Eye (tissue), 1 donor: Measurements from ENCODE around the gene MFN1.

ENCODE experiments used
- DNase-seq: peaks from one replicate; pipeline ENCODE4 v3.0.0-alpha.2; 2015

MFN1 gene

GRCh38 chr3:179348325-179349013, 960 bp downstream of the MFN1 start:
- no peak for DNase-seq

GRCh38 chr3:179355996-179356395, 8.5 kb downstream of the MFN1 start:
- DNase-seq, result no peak

GRCh38 chr3:179363332-179363731, 15.8 kb downstream of the MFN1 start:
- no peak for DNase-seq

- DNase-seq, result no peak
Measured at GRCh38 chr3:179369621-179370020, 22.1 kb downstream of the MFN1 start.

GRCh38 chr3:179373938-179374337, 26.4 kb downstream of the MFN1 start:
- DNase-seq, result no peak

GRCh38 chr3:179375091-179375999, 27.8 kb downstream of the MFN1 start:
- no peak for DNase-seq

GRCh38 chr3:179376474-179376873, 29.0 kb downstream of the MFN1 start:
- DNase-seq, result no peak

GRCh38 chr3:179391906-179392305, 44.4 kb downstream of the MFN1 start:
- no peak for DNase-seq

GRCh38 chr3:179398574-179399231, 51.2 kb downstream of the MFN1 start:
- no peak for DNase-seq

- DNase-seq, result no peak
Measured at GRCh38 chr3:179401561-179401960, 54.1 kb downstream of the MFN1 start.

- no peak for DNase-seq
Measured at GRCh38 chr3:179402963-179403362, 55.5 kb downstream of the MFN1 start.

- no peak for DNase-seq
Measured at GRCh38 chr3:179404307-179404706, 56.8 kb downstream of the MFN1 start.

- peak; percentile 5 for DNase-seq
Measured at GRCh38 chr3:179410331-179410730, 62.8 kb downstream of the MFN1 start.

GRCh38 chr3:179410999-179411398, 63.5 kb downstream of the MFN1 start:
- DNase-seq, result no peak

- DNase-seq, result no peak
Measured at GRCh38 chr3:179414804-179415203, 67.3 kb downstream of the MFN1 start.

GRCh38 chr3:179415377-179415776, 67.9 kb downstream of the MFN1 start:
- no peak for DNase-seq

GRCh38 chr3:179416681-179417080, 69.2 kb downstream of the MFN1 start:
- DNase-seq, result no peak

GRCh38 chr3:179418610-179419009, 71.1 kb downstream of the MFN1 start:
- DNase-seq, result no peak

GRCh38 chr3:179421500-179421899, 74.0 kb downstream of the MFN1 start:
- DNase-seq, result peak; percentile 21

GRCh38 chr3:179425075-179425474, 77.6 kb downstream of the MFN1 start:
- no peak for DNase-seq

- DNase-seq, result no peak
Measured at GRCh38 chr3:179428876-179429548, 81.5 kb downstream of the MFN1 start.

GRCh38 chr3:179430277-179430870, 82.9 kb downstream of the MFN1 start:
- no peak for DNase-seq

- no peak for DNase-seq
Measured at GRCh38 chr3:179432021-179432420, 84.5 kb downstream of the MFN1 start.
